AG08395 (cell line): Measurements from ENCODE around the gene UCN2.

Source experiments
- DNase-seq: peaks from one replicate; pipeline ENCODE4 v3.0.0; 2012; ENCODE audit warnings: mixed read lengths, low spot score

The UCN2 gene, protein sequence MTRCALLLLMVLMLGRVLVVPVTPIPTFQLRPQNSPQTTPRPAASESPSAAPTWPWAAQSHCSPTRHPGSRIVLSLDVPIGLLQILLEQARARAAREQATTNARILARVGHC

DNA sequence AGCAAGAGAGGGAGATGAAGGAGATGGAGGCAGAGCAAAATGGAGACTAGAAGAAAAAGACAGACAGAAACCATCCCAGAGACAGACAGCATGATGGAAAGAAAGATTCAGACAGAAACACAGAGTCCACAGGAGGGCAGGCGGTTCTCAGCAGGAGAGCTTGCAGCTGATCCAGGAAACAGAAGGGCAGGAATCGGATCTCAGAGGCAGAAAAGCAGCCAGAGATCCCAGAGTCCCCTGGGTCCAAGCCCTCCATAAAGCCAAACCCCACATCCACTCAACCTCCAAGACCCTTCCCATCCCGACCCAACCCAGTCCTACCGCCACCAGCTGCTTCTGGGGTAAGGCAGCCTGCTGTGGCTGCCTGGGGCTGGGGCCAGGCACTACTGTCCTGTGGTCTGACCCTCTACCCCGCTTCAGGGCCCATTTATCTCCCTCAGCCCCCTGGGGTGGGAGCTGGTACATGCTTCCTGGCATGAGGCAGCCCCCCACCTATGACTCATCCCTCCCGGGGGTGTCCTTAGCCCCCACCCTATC, at the start of gene UCN2:
UCN2 (minus strand) TSS at position 400 of the 537 bp plus-strand sequence. CDS start 657 bp downstream, outside the sequence.
- DNase-seq = peak; percentile 28

- no peak for DNase-seq
These were observed 48.7 kb upstream of the UCN2 start for GRCh38 chr3:48612309-48612708.

DNA sequence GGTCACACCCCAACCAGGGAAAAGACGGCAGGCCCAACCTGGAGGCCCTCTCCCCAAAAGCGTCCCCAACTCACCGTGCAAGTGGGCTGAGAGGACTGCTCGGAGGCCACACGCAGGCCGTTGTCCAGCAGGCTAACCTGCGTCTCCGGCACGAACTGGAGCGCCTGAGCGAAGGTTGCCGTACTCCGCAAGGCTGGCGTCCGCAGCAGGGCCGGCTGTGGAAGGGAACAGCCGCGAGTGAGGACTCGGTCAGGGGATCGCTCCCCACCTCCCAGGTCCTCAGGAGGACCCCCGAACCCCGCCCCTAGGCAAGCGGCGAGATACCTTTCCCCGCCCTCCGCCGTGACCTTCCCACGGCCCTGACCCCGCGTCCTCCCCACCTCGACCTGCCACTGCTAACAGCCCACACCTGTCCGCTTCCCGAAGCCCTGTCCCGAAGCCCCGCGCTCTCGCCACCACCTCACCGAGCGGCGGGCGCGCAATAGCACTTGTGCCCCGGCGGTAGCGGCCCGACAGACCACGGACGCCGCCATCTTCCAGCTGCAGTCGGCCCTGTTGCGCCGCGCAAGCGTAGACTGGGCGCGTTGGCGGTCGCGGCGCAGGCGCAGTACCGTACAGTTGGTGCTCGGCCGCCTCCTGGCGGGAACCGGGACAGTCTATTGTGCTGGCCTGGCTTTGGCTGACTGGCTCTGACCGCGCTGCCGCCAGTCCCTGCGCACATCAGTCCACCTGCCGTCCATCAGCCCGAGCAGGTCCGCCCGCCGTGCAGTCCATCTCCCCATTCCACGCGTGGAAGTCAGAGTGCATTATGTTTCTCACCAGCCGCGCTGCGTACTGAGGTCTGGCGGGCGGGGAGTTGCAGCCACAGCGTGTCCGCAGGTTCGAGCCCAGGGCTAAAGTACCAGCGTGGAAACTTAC, 45.8 kb upstream of the UCN2 start, which contains the start of gene UQCRC1:
UQCRC1 (minus strand) TSS at position 559 of the 918 bp plus-strand sequence; CDS start at position 533, 26 bp downstream.
- peak; percentile 99 for DNase-seq

GRCh38 chr3:48607519-48607918, 43.9 kb upstream of the UCN2 start:
- no peak for DNase-seq

- DNase-seq = no peak
These were observed 38.0 kb upstream of the UCN2 start for GRCh38 chr3:48601622-48601994.

DNA sequence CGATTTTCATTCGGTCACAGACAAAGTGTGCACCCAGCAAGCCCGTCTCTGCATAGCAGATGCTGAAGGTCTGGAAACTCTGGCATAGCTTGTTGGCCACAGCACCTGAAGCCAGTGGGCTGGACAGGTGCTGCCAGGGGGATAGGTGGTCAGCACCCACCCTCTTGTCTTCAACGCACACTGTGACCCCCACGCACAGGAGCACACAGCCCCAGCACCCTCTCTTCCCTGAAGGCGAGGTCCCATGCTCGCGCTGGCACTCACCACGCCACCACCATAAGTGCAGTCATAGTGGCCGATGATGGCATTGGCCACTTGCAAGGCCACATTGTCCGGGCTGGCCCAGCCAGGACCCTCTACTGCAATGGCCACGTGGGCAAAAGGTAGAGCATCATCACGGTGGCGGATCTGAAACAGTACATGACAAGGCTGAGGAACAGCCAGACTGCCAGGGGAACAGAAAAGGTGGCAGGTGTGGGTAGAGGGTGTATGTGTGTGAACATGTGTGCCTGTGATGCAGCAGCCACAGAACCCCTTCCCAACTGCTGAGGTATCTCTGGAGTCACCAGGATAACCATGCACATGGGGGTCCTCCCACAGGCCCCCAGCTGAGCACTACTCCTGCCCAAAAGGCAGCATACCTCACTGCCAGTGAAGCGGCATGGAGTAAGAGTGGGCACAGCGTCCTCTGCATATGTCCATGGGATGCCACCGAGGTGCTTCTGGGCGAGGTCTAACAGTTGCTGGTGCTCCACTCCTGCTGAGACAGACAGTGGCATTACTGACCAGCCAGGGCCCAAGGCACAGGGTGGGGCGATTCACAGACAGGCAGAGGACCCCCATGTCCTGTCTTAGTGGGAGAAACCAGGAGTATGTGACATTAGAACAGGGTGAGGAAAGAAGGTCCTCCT, 37.4 kb upstream of the UCN2 start:
- no peak for DNase-seq

DNA sequence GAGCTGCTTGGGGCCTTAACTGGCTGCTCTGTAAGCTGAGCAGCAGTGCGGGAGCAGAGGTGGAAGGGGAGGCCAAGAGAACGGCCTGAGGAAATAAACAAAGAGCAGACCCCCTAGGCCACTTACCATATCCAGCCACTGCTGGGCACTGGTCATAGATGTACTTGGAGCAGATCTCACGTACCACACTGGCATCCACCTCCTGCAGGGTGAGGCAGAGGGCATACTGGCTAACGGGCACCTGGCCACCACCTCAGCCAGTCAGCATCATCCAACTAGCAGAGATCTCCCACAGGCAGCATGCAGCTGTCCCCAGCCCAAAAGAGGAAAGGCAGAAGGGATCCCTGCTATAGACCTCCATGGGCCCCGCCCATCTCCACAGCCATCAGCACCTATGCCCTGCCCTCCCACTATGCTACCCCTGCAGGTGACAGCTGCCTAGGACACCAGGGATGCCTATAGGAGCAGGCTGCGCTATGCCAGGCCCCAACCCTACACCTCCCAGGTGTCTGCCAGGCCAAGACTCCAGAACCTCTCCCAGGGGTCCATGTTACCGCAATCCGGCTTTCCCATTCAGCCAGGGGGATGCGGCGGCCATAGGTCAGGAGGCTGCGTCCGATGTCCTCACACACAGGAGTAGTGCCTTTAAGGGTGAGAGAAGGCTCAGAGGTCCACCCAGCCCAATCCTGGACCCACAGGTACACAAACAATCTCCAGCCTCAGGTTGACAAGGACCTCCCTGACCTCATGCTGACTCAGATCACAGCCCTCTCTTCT, 36.1 kb upstream of the UCN2 start:
- no peak for DNase-seq

DNA sequence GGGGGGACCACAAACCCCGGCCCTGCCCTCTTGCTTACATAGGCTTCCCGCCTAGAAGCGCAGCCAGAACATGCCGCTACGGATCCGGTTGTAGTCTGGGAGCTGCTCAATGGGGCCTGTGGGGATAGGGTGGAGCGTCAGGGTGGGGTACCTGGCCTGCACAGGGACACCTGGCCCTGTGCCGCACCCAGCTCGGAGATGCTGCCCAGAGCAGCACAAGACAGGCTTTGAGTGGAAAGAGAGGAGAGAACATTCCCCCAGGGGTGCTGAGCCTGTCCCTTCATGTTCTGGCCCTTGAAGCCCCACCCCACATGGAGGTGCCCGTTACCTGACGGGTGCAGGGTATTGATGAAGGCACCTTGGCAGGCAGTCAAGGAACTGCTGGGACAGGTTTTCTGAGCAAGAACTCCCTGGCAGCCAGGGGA, 35.5 kb upstream of the UCN2 start:
- DNase-seq = no peak

DNA sequence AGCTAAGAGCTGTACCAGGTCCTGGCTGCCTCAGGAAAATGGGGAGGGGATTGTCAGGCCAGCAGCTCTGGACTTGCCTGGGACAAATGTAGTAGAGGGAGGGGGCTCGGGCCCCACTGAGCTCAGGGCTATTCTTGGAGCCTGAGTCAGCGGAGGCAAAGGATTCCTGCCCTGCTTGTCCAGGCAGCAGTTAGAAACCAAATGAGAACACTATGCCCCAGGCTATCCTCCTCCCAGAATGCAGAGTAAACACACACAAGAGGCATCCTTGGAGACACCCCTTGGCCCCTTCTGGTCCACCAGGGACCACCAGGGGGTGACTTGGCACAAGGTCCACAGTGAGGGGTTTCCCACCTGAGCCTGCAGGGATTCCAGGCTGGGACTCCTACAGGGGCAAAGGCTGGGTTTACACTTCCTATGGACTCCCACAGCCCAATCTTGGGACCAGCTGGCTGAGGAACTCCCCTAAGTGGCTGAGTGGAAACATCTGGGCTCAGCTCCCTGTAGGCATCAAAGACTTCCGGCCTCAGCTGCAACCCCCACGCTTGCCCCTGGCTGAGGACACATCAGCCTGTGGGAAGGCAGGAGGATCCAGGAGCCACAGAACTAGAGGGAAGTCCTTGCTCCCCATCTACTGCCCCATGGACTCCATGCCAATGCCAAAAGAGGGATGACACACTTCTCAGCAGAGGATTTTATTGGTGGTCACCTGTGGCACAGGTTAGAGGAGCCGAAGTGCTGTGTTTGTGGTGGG, 34.9 kb upstream of the UCN2 start:
- DNase-seq = peak; percentile 95

DNA sequence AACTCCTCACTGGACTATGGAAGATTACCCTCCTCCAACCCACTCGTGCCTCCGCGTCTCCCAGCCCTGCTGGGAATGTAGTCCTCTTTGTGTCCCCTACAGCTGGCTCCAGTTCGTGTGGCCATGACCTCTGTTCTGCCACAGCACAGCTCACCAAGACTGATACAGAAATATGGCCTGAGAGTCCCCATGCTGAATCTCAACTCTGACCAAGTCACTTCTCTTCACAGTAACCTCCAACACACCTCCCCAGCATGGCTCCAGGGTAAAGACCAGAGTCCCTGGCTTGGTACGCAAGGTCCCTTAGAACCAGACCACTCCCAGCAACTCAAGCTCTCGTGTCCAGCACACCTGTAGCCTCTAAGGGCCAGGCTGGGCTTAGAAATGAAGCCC, 33.8 kb upstream of the UCN2 start:
- DNase-seq = no peak

- DNase-seq = no peak
These were observed 33.3 kb upstream of the UCN2 start for GRCh38 chr3:48596676-48597407.

- no peak for DNase-seq
These were observed 32.6 kb upstream of the UCN2 start for GRCh38 chr3:48596157-48596556.

DNA sequence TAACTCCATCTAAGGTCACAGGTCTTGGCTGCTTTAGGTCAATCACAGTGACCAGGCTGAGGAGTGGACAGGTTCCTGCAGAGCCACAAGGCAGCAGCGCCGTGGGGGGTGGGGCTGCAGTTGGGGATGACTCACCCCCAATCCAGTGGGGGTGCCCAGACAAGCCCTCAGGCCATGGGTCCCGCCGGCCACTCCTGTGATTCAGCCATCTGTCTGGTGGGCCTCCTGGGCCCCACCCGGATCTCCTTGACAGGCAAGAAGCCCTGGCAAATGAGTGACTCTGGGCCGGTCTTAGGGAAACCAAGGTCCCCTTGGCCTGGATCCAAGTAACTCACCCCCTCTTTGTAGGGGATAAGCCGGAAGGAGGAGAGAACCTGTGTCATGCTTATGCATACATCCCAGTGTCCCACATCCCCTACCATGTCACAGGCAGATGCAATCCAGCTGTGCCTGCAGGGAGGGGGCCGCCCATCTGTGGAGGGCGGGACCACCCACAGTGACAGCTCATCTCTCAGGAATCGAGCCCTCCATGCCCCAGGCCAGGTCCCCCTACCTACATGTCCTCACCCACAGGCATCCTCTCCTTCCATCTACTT, 32.0 kb upstream of the UCN2 start:
- peak; percentile 95 for DNase-seq

GRCh38 chr3:48595075-48595525, 31.5 kb upstream of the UCN2 start, which contains the start of gene COL7A1:
COL7A1 (minus strand) TSS chr3:48595329; CDS start chr3:48595159, 170 bp downstream.
- peak; percentile 52 for DNase-seq

DNA sequence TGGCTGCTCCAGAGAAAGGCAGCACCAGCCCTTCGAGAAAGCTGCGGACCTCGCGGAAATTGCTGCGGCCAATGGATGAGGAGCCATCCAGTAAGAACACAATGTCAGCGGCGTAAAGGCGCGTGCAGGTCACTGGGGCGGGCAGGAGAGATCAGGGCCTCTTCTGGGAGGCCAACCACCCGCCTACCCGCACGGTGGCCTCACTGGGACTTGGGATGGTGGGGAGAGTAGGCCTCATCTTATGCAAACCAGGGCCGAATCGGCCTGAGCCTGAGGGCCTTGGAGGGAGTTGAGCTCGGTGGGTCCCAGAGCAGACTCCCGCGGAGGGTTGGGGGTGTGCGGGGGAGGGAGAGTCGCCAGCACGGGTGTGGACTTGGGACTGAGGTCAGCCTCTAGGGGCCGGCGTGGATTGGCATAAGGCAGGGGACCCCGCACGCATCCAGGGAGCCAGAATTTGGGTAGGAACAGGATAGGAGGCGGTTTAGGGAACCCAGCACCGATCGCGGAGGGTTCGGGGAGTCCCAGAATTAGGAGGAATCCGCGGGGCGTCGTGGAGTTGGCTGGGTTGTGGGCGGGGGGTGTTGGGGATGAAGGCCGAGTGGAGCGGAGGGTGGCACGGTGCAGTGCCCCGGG, 31.0 kb upstream of the UCN2 start:
- DNase-seq = peak; percentile 58

GRCh38 chr3:48593337-48593736, 29.8 kb upstream of the UCN2 start:
- no peak for DNase-seq

DNA sequence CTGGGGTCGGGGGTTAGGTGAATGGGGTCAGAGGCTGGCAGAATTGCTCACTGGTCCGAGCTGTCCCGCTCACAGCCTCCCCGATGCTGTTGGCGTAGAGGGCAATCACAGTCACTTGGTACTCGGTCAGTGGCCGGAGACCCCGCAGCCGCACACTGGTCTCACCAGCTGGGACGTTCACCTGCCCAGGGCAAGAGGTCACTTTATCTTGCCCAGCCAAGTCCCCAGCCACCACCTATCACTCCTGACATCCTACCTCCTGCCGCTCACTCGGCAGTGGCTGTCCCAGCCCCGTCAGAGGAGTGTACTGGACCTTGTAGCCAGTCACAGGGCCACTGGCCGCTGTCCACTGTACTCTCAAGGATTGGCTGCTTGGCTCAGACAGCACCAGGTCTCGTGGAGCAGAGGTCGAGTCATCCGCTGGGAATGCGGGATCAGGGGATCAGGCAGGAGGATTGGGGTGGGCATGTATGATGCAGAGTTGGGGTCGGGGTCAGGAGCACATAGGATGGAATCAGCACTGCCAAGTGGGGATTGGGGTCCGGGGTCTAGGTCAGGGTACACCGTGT, 29.0 kb upstream of the UCN2 start:
- DNase-seq = no peak

GRCh38 chr3:48591886-48592518, 28.4 kb upstream of the UCN2 start:
- no peak for DNase-seq
